ENCODE data around the gene RPS3.

DNA sequence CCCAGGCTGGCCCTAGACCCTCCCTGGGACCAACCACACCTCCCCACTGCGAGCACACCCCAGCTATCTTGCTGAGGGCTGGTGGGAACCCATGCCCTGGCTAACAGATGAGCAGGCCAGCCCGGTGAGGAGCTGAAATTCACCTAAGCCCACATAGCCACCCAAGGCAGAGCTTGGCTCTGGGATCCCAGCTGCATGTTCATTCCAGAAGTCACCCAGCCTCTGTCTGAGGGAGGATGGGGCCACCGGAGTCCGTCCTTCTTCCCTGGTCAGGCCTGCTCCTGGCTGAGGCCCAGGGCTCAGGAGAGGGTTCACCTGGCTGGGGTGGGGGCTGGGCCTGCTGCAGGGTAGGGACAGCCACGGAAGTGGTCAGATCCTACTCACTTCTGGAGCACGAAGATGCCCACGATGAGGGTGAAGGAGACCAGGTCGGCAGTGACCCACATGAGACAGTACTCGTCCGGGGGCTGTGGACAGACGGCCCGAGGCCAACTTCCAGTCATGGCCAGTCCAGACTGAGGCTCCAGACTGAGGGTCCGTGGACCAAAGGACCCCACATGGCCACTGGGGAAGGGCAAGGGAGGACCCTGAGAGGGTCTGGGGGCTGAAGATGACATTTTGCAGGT is 40.3 kb downstream of the RPS3 start:
- TF ChIP-seq, protein P1, sequence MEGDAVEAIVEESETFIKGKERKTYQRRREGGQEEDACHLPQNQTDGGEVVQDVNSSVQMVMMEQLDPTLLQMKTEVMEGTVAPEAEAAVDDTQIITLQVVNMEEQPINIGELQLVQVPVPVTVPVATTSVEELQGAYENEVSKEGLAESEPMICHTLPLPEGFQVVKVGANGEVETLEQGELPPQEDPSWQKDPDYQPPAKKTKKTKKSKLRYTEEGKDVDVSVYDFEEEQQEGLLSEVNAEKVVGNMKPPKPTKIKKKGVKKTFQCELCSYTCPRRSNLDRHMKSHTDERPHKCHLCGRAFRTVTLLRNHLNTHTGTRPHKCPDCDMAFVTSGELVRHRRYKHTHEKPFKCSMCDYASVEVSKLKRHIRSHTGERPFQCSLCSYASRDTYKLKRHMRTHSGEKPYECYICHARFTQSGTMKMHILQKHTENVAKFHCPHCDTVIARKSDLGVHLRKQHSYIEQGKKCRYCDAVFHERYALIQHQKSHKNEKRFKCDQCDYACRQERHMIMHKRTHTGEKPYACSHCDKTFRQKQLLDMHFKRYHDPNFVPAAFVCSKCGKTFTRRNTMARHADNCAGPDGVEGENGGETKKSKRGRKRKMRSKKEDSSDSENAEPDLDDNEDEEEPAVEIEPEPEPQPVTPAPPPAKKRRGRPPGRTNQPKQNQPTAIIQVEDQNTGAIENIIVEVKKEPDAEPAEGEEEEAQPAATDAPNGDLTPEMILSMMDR (conservative IDR thresholded peaks at IDR 0.05; ENCODE audit: low read depth, low read length) = no peak
- TF ChIP-seq EZH2 (IDR thresholded peaks at IDR 0.05; ENCODE audit: borderline replicate concordance, low read depth, low read length, poor library complexity, severe bottlenecking) = no peak
